ENCODE results near the gene ENTPD1. TPM values are rescaled to one million over a fixed set of nuclear protein-coding genes. Genes with fewer than 3 reads are reported as not detected.
"Not testable (repeated sequence)": the region's sequence is repeated elsewhere in the genome, so short reads cannot be mapped to it uniquely, and the experiment has no call there.

ENTPD1 gene
- polyA plus RNA-seq, 4 donors = 19.8 to 30.8 (median 22.4) TPM

- DNase-seq (ENCODE audit: low read depth in 4 of 4, low spot score in 3 of 4) = no peak
Observed at GRCh38 chr10:95848841-95849240, 92.9 kb downstream of the ENTPD1 start.

GRCh38 chr10:95850791-95851190 lies 94.8 kb downstream of the ENTPD1 start:
- DNase-seq (ENCODE audit: low read depth in 4 of 4, low spot score in 3 of 4) = no peak

- DNase-seq (ENCODE audit: low read depth in 4 of 4, low spot score in 3 of 4) = no peak
Observed at GRCh38 chr10:95860166-95860940, 104.4 kb downstream of the ENTPD1 start.

- no peak for DNase-seq (ENCODE audit: low read depth in 4 of 4, low spot score in 3 of 4)
Observed at GRCh38 chr10:95861386-95861785, 105.4 kb downstream of the ENTPD1 start.

GRCh38 chr10:95864906-95865813 lies 109.2 kb downstream of the ENTPD1 start:
- DNase-seq (ENCODE audit: low read depth in 4 of 4, low spot score in 3 of 4) = peak in 1 of 4 donors; percentile 30

GRCh38 chr10:95865814-95866466 lies 110.0 kb downstream of the ENTPD1 start:
- no peak for DNase-seq (ENCODE audit: low read depth in 4 of 4, low spot score in 3 of 4)

- no peak for DNase-seq (ENCODE audit: low read depth in 4 of 4, low spot score in 3 of 4)
Observed at GRCh38 chr10:95866467-95866842, 110.5 kb downstream of the ENTPD1 start.

- DNase-seq (ENCODE audit: low read depth in 4 of 4, low spot score in 3 of 4) = no peak
Observed at GRCh38 chr10:95867866-95868265, 111.9 kb downstream of the ENTPD1 start.

- DNase-seq (ENCODE audit: low read depth in 4 of 4, low spot score in 3 of 4) = no peak
Observed at GRCh38 chr10:95872158-95872711, 116.3 kb downstream of the ENTPD1 start.

GRCh38 chr10:95873139-95873538 lies 117.2 kb downstream of the ENTPD1 start:
- DNase-seq (ENCODE audit: low read depth in 4 of 4, low spot score in 3 of 4) = no peak

- no peak for DNase-seq (ENCODE audit: low read depth in 4 of 4, low spot score in 3 of 4)
Observed at GRCh38 chr10:95873651-95874050, 117.7 kb downstream of the ENTPD1 start.

- not testable (repeated sequence) for DNase-seq (ENCODE audit: low read depth in 4 of 4, low spot score in 3 of 4)
Observed at GRCh38 chr10:95874783-95875182, 118.8 kb downstream of the ENTPD1 start.

- no peak for DNase-seq (ENCODE audit: low read depth in 4 of 4, low spot score in 3 of 4)
Observed at GRCh38 chr10:95876756-95877155, 120.8 kb downstream of the ENTPD1 start.

- no peak for DNase-seq (ENCODE audit: low read depth in 4 of 4, low spot score in 3 of 4)
Observed at GRCh38 chr10:95877881-95878280, 121.9 kb downstream of the ENTPD1 start.

GRCh38 chr10:95880704-95881103 lies 124.7 kb downstream of the ENTPD1 start:
- DNase-seq (ENCODE audit: low read depth in 4 of 4, low spot score in 3 of 4) = no peak

- peak in 3 of 4 donors; percentile 6 to 28 (median 17) for DNase-seq (ENCODE audit: low read depth in 4 of 4, low spot score in 3 of 4)
Observed at GRCh38 chr10:95881316-95881715, 125.4 kb downstream of the ENTPD1 start.

GRCh38 chr10:95889830-95890229 lies 133.9 kb downstream of the ENTPD1 start:
- no peak for DNase-seq (ENCODE audit: low read depth in 4 of 4, low spot score in 3 of 4)

- no peak for DNase-seq (ENCODE audit: low read depth in 4 of 4, low spot score in 3 of 4)
Observed at GRCh38 chr10:95896071-95896850, 140.3 kb downstream of the ENTPD1 start.

- not testable (repeated sequence) for DNase-seq (ENCODE audit: low read depth in 4 of 4, low spot score in 3 of 4)
Observed at GRCh38 chr10:95905897-95906580, 150.1 kb downstream of the ENTPD1 start.

All from right renal pelvis (tissue), 4 donors.